Stromal cell of bone marrow (primary cell): ENCODE data around the gene TRIM62.

Experiments
- DNase-seq: peaks from one replicate; pipeline ENCODE4 v3.0.0-alpha.2; 2012; ENCODE audit warnings: low read depth

Gene TRIM62

GRCh38 chr1:33180226-33180910 is 1.5 kb downstream of the TRIM62 start:
- peak; percentile 75 for DNase-seq

GRCh38 chr1:33178836-33179439 is 2.9 kb downstream of the TRIM62 start:
- no peak for DNase-seq

- DNase-seq = no peak
Measured at GRCh38 chr1:33177996-33178540, 3.8 kb downstream of the TRIM62 start.

- no peak for DNase-seq
Measured at GRCh38 chr1:33176887-33177286, 5.0 kb downstream of the TRIM62 start.

GRCh38 chr1:33176362-33176850 is 5.4 kb downstream of the TRIM62 start:
- peak; percentile 32 for DNase-seq

GRCh38 chr1:33175865-33176264 is 6.0 kb downstream of the TRIM62 start:
- no peak for DNase-seq

GRCh38 chr1:33173091-33173490 is 8.8 kb downstream of the TRIM62 start:
- no peak for DNase-seq

GRCh38 chr1:33171977-33172813 is 9.6 kb downstream of the TRIM62 start:
- no peak for DNase-seq

- no peak for DNase-seq
Measured at GRCh38 chr1:33170351-33171274, 11.2 kb downstream of the TRIM62 start.

GRCh38 chr1:33169290-33170055 is 12.4 kb downstream of the TRIM62 start:
- no peak for DNase-seq

GRCh38 chr1:33168556-33169289 is 13.1 kb downstream of the TRIM62 start:
- no peak for DNase-seq

- no peak for DNase-seq
Measured at GRCh38 chr1:33167650-33168447, 14.0 kb downstream of the TRIM62 start.

- DNase-seq = no peak
Measured at GRCh38 chr1:33165809-33166208, 16.0 kb downstream of the TRIM62 start.

- no peak for DNase-seq
Measured at GRCh38 chr1:33165209-33165608, 16.6 kb downstream of the TRIM62 start.

- no peak for DNase-seq
Measured at GRCh38 chr1:33163621-33164519, 18.0 kb downstream of the TRIM62 start.

GRCh38 chr1:33162141-33162540 is 19.7 kb downstream of the TRIM62 start:
- DNase-seq = no peak

- DNase-seq = no peak
Measured at GRCh38 chr1:33161061-33161681, 20.7 kb downstream of the TRIM62 start.

- DNase-seq = no peak
Measured at GRCh38 chr1:33159577-33159976, 22.3 kb downstream of the TRIM62 start.
